Activated CD4-positive, CD25-positive, alpha-beta regulatory T cell (primary cell): ENCODE results near the gene UNC79.

Source experiments
- DNase-seq, 4 experiments: peaks; one replicate each; lab custom pipeline; 2025; lab: John Stamatoyannopoulos, UW

Gene UNC79

DNA sequence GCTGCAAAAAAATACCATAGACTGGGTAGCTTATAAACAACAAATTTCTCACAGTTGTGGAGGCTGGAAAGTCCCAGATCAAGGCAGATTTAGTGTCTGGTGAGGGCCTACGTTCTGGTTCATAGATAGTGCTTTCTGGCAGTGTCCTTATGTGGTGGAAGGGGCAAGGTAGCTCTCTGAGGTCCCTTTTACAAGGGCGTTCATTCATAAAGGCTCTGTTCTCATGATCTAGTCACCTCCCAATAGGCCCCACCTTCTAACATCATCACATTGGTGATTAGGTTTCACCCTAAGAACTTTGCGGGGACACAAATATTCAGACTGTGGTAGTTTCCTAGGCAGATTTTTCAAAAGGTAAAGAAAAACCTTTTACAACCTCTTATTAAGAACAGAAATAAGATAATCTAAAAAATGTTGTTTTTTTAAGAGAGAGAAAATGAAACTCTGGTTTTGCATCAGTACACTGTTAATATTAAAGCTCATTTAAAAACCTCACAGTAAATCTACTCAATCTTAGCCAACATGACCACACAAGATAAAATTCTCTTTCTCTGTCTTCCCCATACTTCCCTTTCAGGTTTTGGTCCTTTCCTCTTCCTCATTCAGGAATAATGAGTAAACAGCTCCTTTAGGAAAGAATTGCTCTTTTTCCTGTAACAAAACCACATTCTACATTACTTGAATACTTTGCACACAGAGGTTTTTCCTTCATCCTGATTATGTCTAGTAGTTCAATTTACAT, 117.5 kb downstream of the UNC79 start:
- DNase-seq, result no peak

GRCh38 chr14:93549595-93549994, 118.9 kb downstream of the UNC79 start:
- no peak for DNase-seq

DNA sequence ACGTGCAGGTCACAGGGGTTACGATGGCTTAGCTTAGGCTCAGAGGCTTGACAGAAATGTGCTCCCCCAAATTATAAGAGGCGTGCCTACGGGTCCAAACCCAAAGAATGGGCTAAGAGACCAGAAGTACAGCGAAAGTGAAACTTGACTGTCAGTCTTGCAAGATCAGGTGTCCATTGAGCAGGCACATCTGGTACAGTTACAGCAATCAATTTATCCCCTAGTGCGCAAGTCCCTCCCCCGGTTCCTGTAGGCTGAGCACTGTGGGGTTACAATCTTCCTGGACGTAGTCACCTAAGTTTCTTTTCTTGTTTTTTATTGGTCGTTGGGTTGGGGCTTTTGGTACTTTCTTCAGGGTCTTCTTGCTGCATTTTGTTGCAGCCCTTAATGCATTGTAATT, 134.2 kb downstream of the UNC79 start:
- no peak for DNase-seq

DNA sequence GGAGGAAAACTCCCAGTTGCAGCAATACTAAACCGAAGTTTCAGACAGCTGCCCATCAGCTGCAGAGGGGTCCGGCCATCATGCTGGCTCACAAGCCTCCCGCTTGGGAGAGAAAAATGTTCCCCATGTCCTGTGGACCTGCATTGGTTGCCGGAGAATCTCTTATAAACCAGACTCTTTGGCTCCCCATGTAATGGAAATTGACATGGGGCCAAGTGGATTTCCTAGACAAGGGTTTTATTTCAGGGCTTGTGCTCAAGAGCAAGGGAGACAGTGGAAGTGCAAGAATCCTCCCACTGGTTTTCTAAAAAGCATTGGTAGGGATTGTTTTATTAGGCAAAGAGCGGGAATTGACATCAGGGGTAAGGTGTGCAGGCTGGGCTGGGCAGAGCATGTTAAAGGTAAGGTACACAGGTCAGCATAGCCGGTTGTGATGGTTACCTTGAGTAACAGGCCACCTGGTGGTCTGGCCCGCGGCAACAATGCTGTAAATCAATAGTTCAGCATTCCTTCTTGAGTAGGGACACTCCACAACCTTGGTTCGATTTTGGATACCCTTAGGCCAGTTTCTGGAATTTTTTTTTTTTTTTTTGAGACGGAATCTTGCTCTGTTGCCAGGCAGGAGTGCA, 135.4 kb downstream of the UNC79 start:
- DNase-seq, result no peak

DNA sequence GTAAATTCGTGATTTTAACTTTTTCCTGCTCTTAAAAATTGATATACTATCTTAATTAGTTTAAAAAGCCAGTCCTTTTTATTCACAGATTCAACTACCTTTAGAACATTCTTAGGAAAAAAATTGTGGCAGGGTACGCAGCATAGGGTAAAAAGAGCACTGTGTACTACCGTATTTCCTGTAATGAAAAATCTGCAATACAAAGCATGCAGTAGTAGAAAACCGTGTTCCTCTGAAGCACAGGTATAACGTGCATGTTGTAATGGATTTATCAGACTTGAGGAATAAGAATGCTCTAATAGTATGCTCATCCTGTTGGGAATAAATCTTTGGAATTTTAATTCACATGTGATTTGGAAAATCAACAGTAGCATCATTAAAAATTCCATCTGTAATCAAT, 140.5 kb downstream of the UNC79 start:
- no peak for DNase-seq

DNA sequence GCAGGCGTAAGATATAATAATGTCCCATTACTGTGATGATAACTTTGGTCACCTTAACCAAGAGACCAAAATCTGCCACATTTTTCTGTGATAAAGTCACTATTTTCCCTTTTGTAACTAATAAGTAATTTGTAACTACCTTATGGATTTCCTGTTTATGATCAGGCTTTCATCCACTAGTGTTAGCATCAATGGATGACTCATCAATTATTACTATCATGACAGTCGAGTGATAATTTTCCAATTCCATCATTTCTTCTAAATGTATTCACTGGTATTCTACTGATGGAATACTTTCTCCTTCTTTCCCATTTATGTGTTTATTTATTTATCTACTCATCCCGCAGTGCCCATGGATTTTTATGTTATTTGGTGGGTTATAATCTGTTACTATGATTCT, 148.4 kb downstream of the UNC79 start:
- DNase-seq, result no peak

DNA sequence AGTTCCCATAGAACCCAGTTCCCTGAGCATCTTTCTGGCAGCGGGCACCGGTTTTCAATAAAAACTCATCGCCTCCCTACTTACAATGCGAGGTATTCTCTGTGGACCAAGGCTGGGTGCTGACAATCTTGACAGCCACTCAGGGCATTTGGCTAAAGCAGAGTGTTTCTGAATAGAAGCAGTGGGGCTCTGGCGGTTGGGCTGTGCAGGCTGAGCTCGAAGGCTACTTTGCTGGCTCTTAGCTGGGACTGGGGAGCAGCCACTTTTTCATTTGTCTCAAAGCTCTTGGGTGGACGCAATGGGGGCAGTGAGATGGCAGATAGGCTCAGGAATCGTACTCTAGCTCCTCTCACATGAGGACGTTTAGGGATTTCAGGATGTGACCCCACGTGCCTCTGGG, 151.8 kb downstream of the UNC79 start:
- no peak for DNase-seq

GRCh38 chr14:93587330-93587729, 156.6 kb downstream of the UNC79 start:
- DNase-seq, result no peak

DNA sequence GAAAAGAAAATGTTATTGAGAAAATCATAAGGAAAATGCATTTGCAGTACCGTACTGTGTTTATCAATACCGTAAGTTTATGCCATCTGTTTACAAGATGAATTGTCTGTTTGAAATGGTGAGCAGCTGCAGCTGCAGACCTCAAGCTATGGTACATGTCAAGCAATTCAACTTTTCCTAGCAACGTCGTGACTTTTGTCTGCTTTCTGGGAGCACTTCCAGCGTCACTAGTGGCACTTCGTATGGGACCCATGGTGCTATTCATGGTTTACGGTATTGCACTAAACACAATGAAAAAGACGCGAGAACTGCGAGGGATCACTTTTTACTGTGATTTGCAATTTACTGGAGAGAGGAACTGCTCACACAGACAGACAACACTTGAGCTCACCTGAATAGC, 160.8 kb downstream of the UNC79 start:
- no peak for DNase-seq

GRCh38 chr14:93592786-93593185, 162.0 kb downstream of the UNC79 start:
- DNase-seq, result no peak

DNA sequence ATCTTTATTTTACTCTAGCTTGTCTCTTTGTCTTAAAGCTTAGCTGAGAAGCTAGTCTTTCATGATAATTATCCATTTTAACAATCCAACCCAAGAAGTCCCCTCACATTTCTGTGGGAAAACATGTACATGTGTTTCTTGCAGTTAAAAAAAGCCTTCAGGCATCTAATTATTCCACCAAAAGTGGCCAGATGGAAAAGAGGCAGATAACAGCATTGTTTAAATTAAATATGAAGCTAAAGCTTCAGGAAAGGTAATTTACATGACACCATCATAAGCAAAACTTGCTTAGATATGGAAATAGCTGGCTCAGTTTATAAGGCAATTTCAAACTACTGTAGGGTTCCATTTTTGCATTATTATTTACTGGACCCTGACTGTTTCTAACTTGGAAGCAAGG, 175.4 kb downstream of the UNC79 start:
- no peak for DNase-seq

GRCh38 chr14:93619176-93619793, 188.5 kb downstream of the UNC79 start:
- DNase-seq, result no peak

DNA sequence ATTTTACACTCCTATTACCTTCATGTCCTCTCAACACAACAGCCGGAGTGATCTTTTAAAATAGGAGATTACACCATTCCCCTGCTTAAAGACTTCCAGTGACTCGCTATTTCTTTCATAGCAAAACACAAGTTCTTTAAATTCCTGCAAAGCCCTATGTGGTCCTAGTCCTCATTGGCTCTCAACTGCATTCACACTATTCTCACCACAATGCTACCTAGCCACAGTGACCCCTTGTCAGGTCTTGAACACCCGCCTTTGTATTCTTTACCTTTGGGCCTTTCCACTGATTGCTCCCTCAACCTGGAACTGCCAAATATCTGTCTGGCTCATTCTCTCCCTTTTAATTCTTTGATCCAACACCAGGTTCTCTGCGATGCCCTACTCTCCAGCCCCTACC, 197.3 kb downstream of the UNC79 start:
- no peak for DNase-seq

DNA sequence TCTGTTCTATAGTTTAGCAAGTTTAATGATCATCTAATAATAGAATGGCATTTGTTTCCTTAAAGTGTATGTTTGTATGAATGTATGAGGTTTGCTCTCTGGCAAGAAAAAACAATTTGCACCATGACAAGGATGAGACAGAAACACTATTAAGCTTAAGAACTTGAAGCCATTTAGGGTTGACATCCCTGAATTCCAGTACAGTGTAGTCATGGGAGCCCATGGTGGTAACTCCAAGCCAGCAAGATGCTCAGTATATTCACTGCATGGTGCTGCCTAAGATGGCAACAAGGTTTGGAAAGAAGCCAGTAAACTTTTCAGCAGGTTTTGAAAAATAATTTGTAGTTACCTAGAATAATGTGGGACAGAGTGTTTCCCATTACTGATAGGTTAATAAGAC, 198.9 kb downstream of the UNC79 start:
- DNase-seq, result no peak

- no peak for DNase-seq
These were observed 208.1 kb downstream of the UNC79 start for GRCh38 chr14:93638790-93639189.

DNA sequence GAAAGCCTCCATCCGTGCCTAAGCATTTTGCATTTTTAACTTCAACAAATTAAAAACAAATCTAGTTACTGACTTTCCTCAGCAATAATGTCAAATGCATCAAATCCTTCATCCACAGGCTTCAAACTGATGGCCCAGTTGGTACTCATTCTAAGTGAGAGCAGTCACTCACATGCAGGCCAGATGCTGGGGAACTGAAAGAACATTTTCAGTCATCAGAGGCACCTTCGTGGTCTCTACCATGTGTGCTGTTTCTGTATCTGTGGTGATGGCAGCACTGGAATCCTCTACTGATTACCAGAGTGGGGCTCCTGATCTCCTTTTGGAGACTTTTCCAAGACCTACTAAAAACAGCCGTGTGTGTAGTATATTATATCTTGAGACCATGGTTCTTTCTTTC, 212.4 kb downstream of the UNC79 start:
- DNase-seq, result no peak

- DNase-seq, result no peak
These were observed 212.9 kb downstream of the UNC79 start for GRCh38 chr14:93643676-93644075.

GRCh38 chr14:93645200-93645599, 214.5 kb downstream of the UNC79 start:
- no peak for DNase-seq

GRCh38 chr14:93648440-93649168, 217.9 kb downstream of the UNC79 start:
- DNase-seq, result no peak

DNA sequence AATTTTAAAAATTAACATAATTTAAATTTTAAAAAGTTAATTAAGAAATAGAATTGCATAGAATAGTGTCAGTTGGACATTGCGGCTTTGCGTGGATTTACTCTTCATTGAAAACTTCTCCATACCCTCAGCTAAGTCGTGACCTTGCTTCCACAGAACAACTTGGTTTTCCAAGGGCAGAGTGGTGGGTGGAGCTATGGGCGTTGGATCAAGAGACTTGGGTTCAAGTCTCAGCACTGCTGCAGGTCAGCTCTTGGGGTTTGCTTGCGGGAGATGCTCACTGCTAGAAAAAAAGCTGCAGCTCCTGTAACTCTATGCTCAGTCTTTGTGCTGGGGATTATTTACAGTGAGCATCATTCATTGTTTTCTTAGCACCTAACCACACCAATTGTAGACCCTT, 223.9 kb downstream of the UNC79 start:
- DNase-seq, result no peak

DNA sequence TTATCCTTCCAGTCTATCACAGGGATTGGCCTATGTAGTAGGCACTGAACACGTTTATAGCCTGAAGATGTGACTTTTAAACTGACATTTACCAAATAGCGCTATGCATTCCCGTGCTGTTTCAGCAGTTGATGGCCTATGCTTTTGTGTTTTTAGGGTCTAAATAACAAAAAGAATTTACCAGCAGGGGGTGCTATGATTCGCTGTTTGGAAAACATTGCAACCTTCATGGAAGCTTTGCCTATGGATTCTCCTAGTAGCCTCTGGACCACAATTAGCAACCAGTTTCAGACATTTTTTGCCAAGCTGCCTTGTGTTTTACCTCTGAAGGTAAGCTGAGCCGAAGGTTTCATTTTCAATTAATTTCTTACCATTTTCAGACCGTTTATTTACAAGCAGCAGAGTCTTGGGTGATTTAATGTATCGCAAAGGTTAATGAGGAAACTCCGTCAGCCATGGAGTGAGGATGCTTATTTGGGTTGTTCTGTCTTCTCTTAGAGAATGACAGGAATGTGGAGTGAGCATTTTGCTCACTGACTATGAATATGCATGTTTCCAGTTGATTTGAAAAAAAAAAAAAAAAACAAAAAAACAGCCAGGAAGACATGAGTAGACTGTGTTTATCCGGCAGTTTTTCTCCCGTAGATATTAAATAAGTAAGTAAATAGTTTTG, 224.5 kb downstream of the UNC79 start:
- no peak for DNase-seq

DNA sequence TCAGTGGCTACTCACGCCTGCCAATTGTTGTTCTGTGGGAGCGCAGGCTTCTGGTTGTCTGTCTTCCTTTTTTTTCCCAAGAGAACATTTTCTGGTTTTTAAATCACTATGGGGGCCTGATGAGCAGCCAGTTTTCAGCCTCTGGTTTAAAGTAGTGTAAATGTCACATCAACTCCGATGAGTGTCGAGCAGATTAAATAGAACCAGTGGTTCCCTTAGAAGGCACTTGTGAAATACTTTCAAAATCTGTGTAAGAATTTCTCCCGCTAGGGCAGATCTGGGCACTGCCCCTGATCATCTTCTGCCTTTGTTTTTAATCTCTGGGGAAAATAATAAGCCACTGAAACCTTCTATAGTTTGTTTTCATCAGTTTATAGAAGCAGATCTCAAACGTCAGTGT, 227.1 kb downstream of the UNC79 start:
- no peak for DNase-seq
